ENCODE data around the gene ATP2B3. TPM values are rescaled to one million over a fixed set of nuclear protein-coding genes. Genes with fewer than 3 reads are reported as not detected.

Gene ATP2B3
- total and polyA plus RNA-seq, 2 of the 4 experiments (the other 2 are of a cell fraction), result under 0.01 to 0.03 TPM

DNA sequence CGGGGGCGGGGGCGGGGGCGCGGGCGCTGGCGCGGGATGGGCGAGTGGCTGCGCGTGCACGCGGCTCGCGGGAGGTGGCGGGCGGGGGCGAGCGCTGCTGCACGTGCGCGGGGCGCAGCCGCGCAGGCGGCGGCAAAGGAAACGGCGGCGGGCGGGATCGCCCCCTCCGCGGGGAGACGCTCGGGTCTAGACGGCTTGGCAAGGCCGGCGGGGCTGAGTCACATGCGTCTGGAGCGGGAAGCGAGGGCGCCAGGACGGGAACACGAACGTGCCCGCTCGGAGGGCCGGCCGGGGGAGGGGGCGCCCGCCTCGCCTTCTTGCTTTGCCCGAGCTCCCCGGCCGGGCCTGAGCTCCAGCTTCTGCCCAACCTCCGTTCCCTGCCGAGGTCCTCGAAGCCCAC is 42.7 kb upstream of the ATP2B3 start:
- WGBS, 2 experiments (ENCODE audit: extremely low coverage in 2 of 2, insufficient read length in 1 of 2), result 9% methylated on average over 13 of the region's 59 CpGs; no CpG with 5 or more reads in 1 of the 2 experiments

More for the DNA sequence above, 42.7 kb upstream of the ATP2B3 start:
- peaks cover 0 to 9% of the 10 kb centered on the region in 2 experiments; a peak in 1 of 4 replicates for H3K79me1 ChIP-seq (ENCODE audit: low read depth in 1 of 2, low read length in 2 of 2)
- peak overlapping the region; percentile 77 for H4K5ac ChIP-seq (ENCODE audit: low read depth, low read length)
- ATAC-seq (ENCODE audit: low read depth) (no peak), DNase-seq (peak; percentile 46)
- intact Hi-C loops (cut with micrococcal nuclease) (no loop called here), in situ Hi-C loops (cut with MboI; ENCODE audit: low sequenced_read_pairs) (loop anchor here (25.0 kb wide), 1 partner anchor 437 kb away; no protein-coding TSS in a partner anchor), dilution Hi-C loops (cut with HindIII; ENCODE audit: low sequenced_read_pairs, unreplicated experiment) (no loop called here)
- H3K18ac ChIP-seq (ENCODE audit: low read depth, low read length), result peak overlapping the region; percentile 43; the same call in 1 of the 2 replicates
- ChIA-PET POLR2A (ENCODE audit: unreplicated experiment) (no interaction called here), CTCF (no interaction called here)
- H4K20me1 ChIP-seq (ENCODE audit: insufficient read depth, low read length), result no peaks in the 10 kb centered on the region
- no peaks in the 10 kb centered on the region for H3K9me3 ChIP-seq (ENCODE audit: control insufficient read depth, insufficient read depth, low read length)
- peak overlapping the region; percentile 21; the same call in 1 of the 2 replicates for H4K91ac ChIP-seq (ENCODE audit: insufficient read depth, low read depth, low read length)
- no peak overlapping the region for H3K56ac ChIP-seq (ENCODE audit: extremely low read depth, insufficient read depth, low read length)
- H4K8ac ChIP-seq (ENCODE audit: low read depth in 2 of 2, low read length in 2 of 2), result peak overlapping the region; percentile 68 to 84; a peak in 2 of 4 replicates
- H2BK20ac ChIP-seq (ENCODE audit: low read depth, low read length), result no peak overlapping the region
- peak overlapping the region; percentile 20; the same call in 1 of the 2 replicates for H3K27ac ChIP-seq (ENCODE audit: insufficient read depth, low read length)
- H3K9ac ChIP-seq (ENCODE audit: low read depth, low read length), result no peak overlapping the region
- no peaks in the 10 kb centered on the region for H3K27me3 ChIP-seq (ENCODE audit: control insufficient read depth, insufficient read depth, low read length)
- peak overlapping the region; percentile 79 for H2AFZ ChIP-seq (replicated peaks; ENCODE audit: low read length, poor library complexity)
- H3K4me3 ChIP-seq (ENCODE audit: insufficient read depth, low read depth, low read length), result no peak overlapping the region
- H3K9me1 ChIP-seq (ENCODE audit: insufficient read depth, low read length), result peaks cover 23% of the 10 kb centered on the region
- H2BK15ac ChIP-seq (ENCODE audit: low read depth, low read length), result 0 out of 3 replicates have a peak overlapping the region, but pooled peaks have one; percentile 50
- H3K4me1 ChIP-seq (ENCODE audit: control insufficient read depth, insufficient read depth, low read length), result peaks cover 33% of the 10 kb centered on the region
- no peak overlapping the region for H3K23ac ChIP-seq (ENCODE audit: low read depth, low read length)
- BruUV-seq (replicated peaks), result no TSS peak
- no peak for TF ChIP-seq SMC3 (IDR thresholded peaks at IDR 0.05; ENCODE audit: low read depth, low read length)
- no peak for TF ChIP-seq NFE2L2 (IDR thresholded peaks at IDR 0.05; ENCODE audit: low read depth, low read length)
- TF ChIP-seq, protein P1, sequence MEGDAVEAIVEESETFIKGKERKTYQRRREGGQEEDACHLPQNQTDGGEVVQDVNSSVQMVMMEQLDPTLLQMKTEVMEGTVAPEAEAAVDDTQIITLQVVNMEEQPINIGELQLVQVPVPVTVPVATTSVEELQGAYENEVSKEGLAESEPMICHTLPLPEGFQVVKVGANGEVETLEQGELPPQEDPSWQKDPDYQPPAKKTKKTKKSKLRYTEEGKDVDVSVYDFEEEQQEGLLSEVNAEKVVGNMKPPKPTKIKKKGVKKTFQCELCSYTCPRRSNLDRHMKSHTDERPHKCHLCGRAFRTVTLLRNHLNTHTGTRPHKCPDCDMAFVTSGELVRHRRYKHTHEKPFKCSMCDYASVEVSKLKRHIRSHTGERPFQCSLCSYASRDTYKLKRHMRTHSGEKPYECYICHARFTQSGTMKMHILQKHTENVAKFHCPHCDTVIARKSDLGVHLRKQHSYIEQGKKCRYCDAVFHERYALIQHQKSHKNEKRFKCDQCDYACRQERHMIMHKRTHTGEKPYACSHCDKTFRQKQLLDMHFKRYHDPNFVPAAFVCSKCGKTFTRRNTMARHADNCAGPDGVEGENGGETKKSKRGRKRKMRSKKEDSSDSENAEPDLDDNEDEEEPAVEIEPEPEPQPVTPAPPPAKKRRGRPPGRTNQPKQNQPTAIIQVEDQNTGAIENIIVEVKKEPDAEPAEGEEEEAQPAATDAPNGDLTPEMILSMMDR (conservative IDR thresholded peaks at IDR 0.05; ENCODE audit: low read depth, low read length), result no peak
- TF ChIP-seq RCOR1 (IDR thresholded peaks at IDR 0.05; ENCODE audit: insufficient replicate concordance, low read length), result no peak
- TF ChIP-seq CHD1 (IDR thresholded peaks at IDR 0.05; ENCODE audit: low read depth, low read length), result no peak
- no peak for TF ChIP-seq MAFK (IDR thresholded peaks at IDR 0.05; ENCODE audit: low read depth, low read length)
- TF ChIP-seq, protein P2, sequence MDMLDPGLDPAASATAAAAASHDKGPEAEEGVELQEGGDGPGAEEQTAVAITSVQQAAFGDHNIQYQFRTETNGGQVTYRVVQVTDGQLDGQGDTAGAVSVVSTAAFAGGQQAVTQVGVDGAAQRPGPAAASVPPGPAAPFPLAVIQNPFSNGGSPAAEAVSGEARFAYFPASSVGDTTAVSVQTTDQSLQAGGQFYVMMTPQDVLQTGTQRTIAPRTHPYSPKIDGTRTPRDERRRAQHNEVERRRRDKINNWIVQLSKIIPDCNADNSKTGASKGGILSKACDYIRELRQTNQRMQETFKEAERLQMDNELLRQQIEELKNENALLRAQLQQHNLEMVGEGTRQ (IDR thresholded peaks at IDR 0.05; ENCODE audit: low read depth, low read length), result no peak
- TF ChIP-seq POLR2A (IDR thresholded peaks at IDR 0.05; ENCODE audit: low read depth, low read length), result no peak
- TF ChIP-seq BHLHE40 (IDR thresholded peaks at IDR 0.05; ENCODE audit: low read depth, low read length), result peak; percentile 95
- TF ChIP-seq MAZ (IDR thresholded peaks at IDR 0.05; ENCODE audit: borderline replicate concordance, low read depth, low read length), result peak; percentile 81; the same call in 1 of the 2 replicates
- no peak for TF ChIP-seq RFX5 (IDR thresholded peaks at IDR 0.05; ENCODE audit: low read depth, low read length)
- TF ChIP-seq, protein P3, sequence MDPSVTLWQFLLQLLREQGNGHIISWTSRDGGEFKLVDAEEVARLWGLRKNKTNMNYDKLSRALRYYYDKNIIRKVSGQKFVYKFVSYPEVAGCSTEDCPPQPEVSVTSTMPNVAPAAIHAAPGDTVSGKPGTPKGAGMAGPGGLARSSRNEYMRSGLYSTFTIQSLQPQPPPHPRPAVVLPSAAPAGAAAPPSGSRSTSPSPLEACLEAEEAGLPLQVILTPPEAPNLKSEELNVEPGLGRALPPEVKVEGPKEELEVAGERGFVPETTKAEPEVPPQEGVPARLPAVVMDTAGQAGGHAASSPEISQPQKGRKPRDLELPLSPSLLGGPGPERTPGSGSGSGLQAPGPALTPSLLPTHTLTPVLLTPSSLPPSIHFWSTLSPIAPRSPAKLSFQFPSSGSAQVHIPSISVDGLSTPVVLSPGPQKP (IDR thresholded peaks at IDR 0.05; ENCODE audit: borderline replicate concordance, low read depth, low read length), result no peak
- peak; percentile 56; the same call in 1 of the 2 replicates for TF ChIP-seq FOS (IDR thresholded peaks at IDR 0.05; ENCODE audit: low read depth, low read length)
- TF ChIP-seq MXI1 (IDR thresholded peaks at IDR 0.05; ENCODE audit: borderline replicate concordance, low read depth, low read length), result no peak
- TF ChIP-seq CEBPB (IDR thresholded peaks at IDR 0.05; ENCODE audit: low read depth, low read length), result no peak
- peak overlapping the region; percentile 72 for H3K4ac ChIP-seq (ENCODE audit: low read depth, low read length)
- H2BK5ac ChIP-seq (ENCODE audit: low read depth, low read length, poor library complexity, severe bottlenecking), result peak overlapping the region; percentile 31
- peak overlapping the region; percentile 99 for H2BK120ac ChIP-seq (ENCODE audit: low read depth, low read length)
- no peak overlapping the region for H3K14ac ChIP-seq (replicated peaks; ENCODE audit: low read depth, low read length)
- H3K4me2 ChIP-seq (ENCODE audit: low read depth, low read length), result no peak overlapping the region; the same call in 1 of the 2 replicates
- peak overlapping the region; percentile 59; the same call in 1 of the 2 replicates for H2AK5ac ChIP-seq (ENCODE audit: low read depth, low read length)
- H3K36me3 ChIP-seq (ENCODE audit: control insufficient read depth, insufficient read depth, low read length), result no peaks in the 10 kb centered on the region
- H2AK9ac ChIP-seq (replicated peaks; ENCODE audit: low read depth, low read length, poor library complexity), result peak overlapping the region; percentile 92
